HepG2 (cell line): Measurements from ENCODE around the gene FHDC1. TPM values are rescaled to one million over a fixed set of nuclear protein-coding genes. Genes with fewer than 3 reads are reported as not detected.

Experiments
- ATAC-seq: fragments of 200-7000 bp; cut with Tn5 transposase; 3 replicates; pipeline ENCODE4 v1.9.1; 2020; ENCODE audit warnings: mild to moderate bottlenecking, moderate library complexity
- BruUV-seq: library from RNA; stranded (reverse); fragments of 400-500 nt; replicated peaks from 2 replicates; lab custom pipeline; 2021; lab: Mats Ljungman, UMichigan
- CTCF ChIA-PET: fragments of 300-600 bp; formaldehyde crosslinking; extraction: SDS; loops from one replicate; lab custom pipeline; 2021; ENCODE audit warnings: low total read pairs, inconsistent platforms, low intra/inter-chr PET ratio; lab: Yijun Ruan, JAX
- POLR2A ChIA-PET: fragments of 350-600 bp; sonication (Branson Sonifier 250); formaldehyde crosslinking; loops from one replicate; lab custom pipeline; 2020; ENCODE audit warnings: antibody characterized with exemption, inconsistent platforms; lab: Yijun Ruan, JAX
- DNase-seq: peaks from one replicate; pipeline ENCODE4 v3.0.0-alpha.2; 2015; ENCODE audit warnings: low spot score
- FAIRE-seq: peaks from 3 replicates; lab custom pipeline; 2011; peaks lifted over from hg19 to GRCh38; lab: Jason Lieb, UNC
- H2AFZ ChIP-seq: one replicate; pipeline ENCODE4 v1.6.1; 2011; ENCODE audit warnings: low read length, inconsistent platforms
- H3K27ac ChIP-seq: fragments of 300-600 bp; 3 replicates; pipeline ENCODE4 v1.8.0; 2011; ENCODE audit warnings: mixed run types, mild to moderate bottlenecking, mixed read lengths, low read length, inconsistent platforms; ENCODE audit not compliant: insufficient read depth; ENCODE audit errors: extremely low read length
- H3K27me3 ChIP-seq, 2 experiments: fragments of 200-600 bp in 1 of 2; 2 replicates in 1 of 2; 3 replicates in 1 of 2; pipeline versions ENCODE4 v1.6.0 to v1.8.0; 2011; ENCODE audit warnings: low read length in 2 of 2, mild to moderate bottlenecking in 2 of 2, moderate library complexity in 2 of 2, inconsistent platforms in 1 of 2; ENCODE audit not compliant: insufficient read depth in 2 of 2, control insufficient read depth in 1 of 2
- H3K36me3 ChIP-seq, 2 experiments: fragments of 200-600 bp in 1 of 2; replicated peaks in 1 of 2; 2 replicates in 1 of 2; 3 replicates in 1 of 2; pipeline versions ENCODE4 v1.5.1 to v1.8.0; 2011; ENCODE audit warnings: low read length in 2 of 2, inconsistent platforms in 1 of 2; ENCODE audit not compliant: insufficient read depth in 2 of 2, control insufficient read depth in 1 of 2
- H3K4me1 ChIP-seq: 2 replicates; pipeline ENCODE4 v1.5.1; 2012; ENCODE audit warnings: low read length, inconsistent platforms; ENCODE audit not compliant: insufficient read depth
- H3K4me2 ChIP-seq: 2 replicates; pipeline ENCODE4 v1.6.0; 2011; ENCODE audit warnings: low read depth, low read length, inconsistent platforms
- H3K4me3 ChIP-seq, 3 experiments: fragments of 200-600 bp in 1 of 3; sonication (generic), shearing (Covaris generic) in 1 of 3; replicated peaks in 1 of 3; 2 replicates each; pipeline ENCODE4 v1.5.1; 2011 to 2016; ENCODE audit warnings: low read length in 3 of 3, inconsistent platforms in 2 of 3, low read depth in 2 of 3, mild to moderate bottlenecking in 2 of 3, control low read depth in 1 of 3, mixed read lengths in 1 of 3; ENCODE audit not compliant: insufficient read depth in 1 of 3
- H3K79me2 ChIP-seq: one replicate; pipeline ENCODE4 v1.6.1; 2011; ENCODE audit warnings: low read length, inconsistent platforms; ENCODE audit not compliant: insufficient read depth
- H3K9ac ChIP-seq: 2 replicates; pipeline ENCODE4 v1.6.0; 2011; ENCODE audit warnings: mild to moderate bottlenecking, low read depth, low read length, inconsistent platforms; ENCODE audit not compliant: insufficient read depth
- H3K9me3 ChIP-seq: 2 replicates; pipeline ENCODE4 v1.5.1; 2012; ENCODE audit warnings: mild to moderate bottlenecking, low read length
- H4K20me1 ChIP-seq: 2 replicates; pipeline ENCODE4 v1.6.0; 2011; ENCODE audit warnings: inconsistent platforms, mild to moderate bottlenecking, low read length, moderate library complexity; ENCODE audit not compliant: insufficient read depth
- ADNP ChIP-seq: sonication (generic); formaldehyde crosslinking; IDR thresholded peaks from 2 replicates; pipeline ENCODE4 v1.4.0; 2020; ENCODE audit warnings: missing genetic modification reagents
- DRAP1 ChIP-seq: IDR thresholded peaks from 2 replicates; pipeline ENCODE4 v1.6.1; 2016; ENCODE audit warnings: missing genetic modification reagents, missing compliant biosample characterization
- FOXA1 ChIP-seq, 2 experiments: fragments of 450-650 bp in 1 of 2; sonication (generic) in 1 of 2; formaldehyde crosslinking in 1 of 2; IDR thresholded peaks; 2 replicates each; pipeline versions ENCODE4 v1.4.0 to v1.6.1; 2016 to 2020; ENCODE audit warnings: missing genetic modification reagents in 1 of 2
- KAT2B ChIP-seq: fragments of 150-350 bp; IDR thresholded peaks from 2 replicates; pipeline ENCODE4 v1.6.1; 2014; ENCODE audit warnings: low read depth, low read length, borderline replicate concordance
- RXRB ChIP-seq: IDR thresholded peaks from 2 replicates; pipeline ENCODE4 v1.6.1; 2016; ENCODE audit warnings: borderline replicate concordance, missing genetic modification reagents, missing compliant biosample characterization
- SKIL ChIP-seq: sonication (generic); formaldehyde crosslinking; IDR thresholded peaks from 2 replicates; pipeline ENCODE4 v1.8.0; 2022; ENCODE audit warnings: missing genetic modification reagents, mild to moderate bottlenecking, moderate library complexity, borderline replicate concordance
- STAT5B ChIP-seq: sonication (generic); formaldehyde crosslinking; IDR thresholded peaks from 2 replicates; pipeline ENCODE4 v1.4.0; 2020; ENCODE audit warnings: missing genetic modification reagents
- SYNCRIP ChIP-seq: fragments of 200-400 bp; formaldehyde crosslinking; IDR thresholded peaks from 2 replicates; pipeline ENCODE4 v1.6.1; 2018; ENCODE audit warnings: mild to moderate bottlenecking, low read depth, low read length; ENCODE audit not compliant: insufficient read depth
- TAF15 ChIP-seq: fragments of 200-400 bp; formaldehyde crosslinking; IDR thresholded peaks from one replicate; pipeline ENCODE4 v1.6.1; 2018; ENCODE audit warnings: mild to moderate bottlenecking, low read depth, low read length; ENCODE audit not compliant: poor library complexity, severe bottlenecking
- WIZ ChIP-seq: sonication (generic); formaldehyde crosslinking; IDR thresholded peaks from 2 replicates; pipeline ENCODE4 v1.5.1; 2020; ENCODE audit warnings: mild to moderate bottlenecking, missing genetic modification reagents
- ZGPAT ChIP-seq: IDR thresholded peaks from 2 replicates; pipeline ENCODE4 v1.6.1; 2016; ENCODE audit warnings: mild to moderate bottlenecking
- ZNF251 ChIP-seq: sonication (generic); formaldehyde crosslinking; IDR thresholded peaks from 2 replicates; pipeline ENCODE4 v1.9.0; 2021; ENCODE audit warnings: mild to moderate bottlenecking, missing genetic modification reagents
- ZNF558 ChIP-seq: sonication (generic); formaldehyde crosslinking; IDR thresholded peaks from 2 replicates; pipeline ENCODE4 v1.9.0; 2022; ENCODE audit warnings: mild to moderate bottlenecking, missing genetic modification reagents, borderline replicate concordance
- ZNF775 ChIP-seq: sonication (generic); formaldehyde crosslinking; IDR thresholded peaks from 2 replicates; pipeline ENCODE4 v1.4.0; 2020; ENCODE audit warnings: missing genetic modification reagents, mild to moderate bottlenecking, moderate library complexity, borderline replicate concordance
- ZSCAN29 ChIP-seq: sonication (generic); formaldehyde crosslinking; conservative IDR thresholded peaks from 2 replicates; pipeline ENCODE4 v1.4.0; 2020; ENCODE audit warnings: mild to moderate bottlenecking, missing genetic modification reagents
- ZSCAN30 ChIP-seq: sonication (generic); formaldehyde crosslinking; IDR thresholded peaks from 2 replicates; pipeline ENCODE4 v1.5.0; 2020; ENCODE audit warnings: mild to moderate bottlenecking, missing genetic modification reagents
- ZXDC ChIP-seq: sonication (generic); formaldehyde crosslinking; IDR thresholded peaks from 2 replicates; pipeline ENCODE4 v1.5.0; 2020; ENCODE audit warnings: mild to moderate bottlenecking, missing genetic modification reagents
- WGBS: methylation state at CpG from one replicate; pipeline ENCODE4 v1.1.6; 2017; ENCODE audit warnings: low lambda C conversion rate; 5-methylcytosine and 5-hydroxymethylcytosine counted together
- in situ Hi-C: cut with HindIII; loops from 2 replicates; pipeline ENCODE4 v1.10.0; 2017; ENCODE audit warnings: low pct_unique_long_range_greater_than_20kb; ENCODE audit not compliant: extremely low pct_ligation_motif_present
- intact Hi-C: fragments of 100-400 bp; cut with micrococcal nuclease; formaldehyde crosslinking; loops from one replicate; pipeline ENCODE4 v1.10.0; 2022; ENCODE audit not compliant: unreplicated experiment
- polyA plus RNA-seq, 8 experiments: library from polyadenylated mRNA; depleted of rRNA in 3 of 8; stranded (reverse) in 7 of 8; unstranded in 1 of 8; fragments of >200 nt; fragmentation: Illumina TruSeq in 4 of 8; extraction: Trizol in 4 of 8; gene quantifications; 2 replicates each; pipeline versions ENCODE4 v1.2.1 to v1.2.3, GENCODE V29; 2011 to 2016; ENCODE audit warnings: low read depth in 4 of 8, missing spikeins in 1 of 8, mixed read lengths in 1 of 8; ENCODE audit not compliant: insufficient read depth in 1 of 8
- total RNA-seq, 5 experiments: library from RNA; depleted of rRNA; stranded (reverse); fragments of >200 nt; fragmentation: Illumina TruSeq; extraction: Trizol; gene quantifications; 2 replicates each; pipeline ENCODE4 v1.2.3, GENCODE V29; 2016; ENCODE audit warnings: low read depth in 1 of 5

Gene FHDC1
- total and polyA plus RNA-seq, 2 of the 13 experiments (the other 11 are each of a cell fraction or from before 2014, with no cell fraction given) = 0.07 to 0.15 TPM

- TF ChIP-seq WIZ (CRISPR knock-in tag) = no peak
- TF ChIP-seq ZSCAN30 (CRISPR knock-in tag) = no peak
- TF ChIP-seq KAT2B = no peak
- no peak for TF ChIP-seq FOXA1 (IDR thresholded peaks at IDR 0.05)
- no peak for TF ChIP-seq FOXA1 (CRISPR knock-in tag; IDR thresholded peaks at IDR 0.05)
- TF ChIP-seq DRAP1 (CRISPR knock-in tag) = no peak
These were observed 85.2 kb downstream of the FHDC1 start (continued) for GRCh38 chr4:153021276-153021675.

GRCh38 chr4:153022241-153022715, 86.2 kb downstream of the FHDC1 start:
- Histone ChIP-seq H3K9ac (no peak overlapping the region), H3K9me3 (no peaks in the 10 kb centered on the region), H3K27ac (no peak overlapping the region), H3K36me3 (no peaks in the 10 kb centered on the region), H3K79me2 (no peaks in the 10 kb centered on the region), H4K20me1 (no peaks in the 10 kb centered on the region), H3K4me1 (peaks cover 14% of the 10 kb centered on the region), H3K4me2 (no peak overlapping the region), H3K4me3 (no peak overlapping the region), H2AFZ (no peak overlapping the region), H3K27me3 (peaks cover 0 to 10% of the 10 kb centered on the region in 2 experiments; a peak in 2 of 5 replicates)
- WGBS = 54% methylated on average over 10 of the region's 12 CpGs
- no peak for DNase-seq
- in situ Hi-C loops (no loop called here), intact Hi-C loops (no loop called here)
- ChIA-PET CTCF (no interaction called here), POLR2A (no interaction called here)
- BruUV-seq = no TSS peak
- FAIRE-seq = no peak
- ATAC-seq = no peak
- no peak for TF ChIP-seq TAF15
- TF ChIP-seq ZNF775 (CRISPR knock-in tag) = no peak
- no peak for TF ChIP-seq ZGPAT (CRISPR knock-in tag)
- TF ChIP-seq ZSCAN29 (CRISPR knock-in tag) = no peak
- no peak for TF ChIP-seq ADNP
- no peak for TF ChIP-seq ZNF558 (CRISPR knock-in tag)
- TF ChIP-seq SYNCRIP = no peak
- TF ChIP-seq SKIL = no peak
- TF ChIP-seq RXRB (CRISPR knock-in tag) = no peak
- no peak for TF ChIP-seq STAT5B (CRISPR knock-in tag)
- no peak for TF ChIP-seq ZXDC
- no peak for TF ChIP-seq ZNF251 (CRISPR knock-in tag)
